HG03139 (cell line): ENCODE measurements around the gene BBS10.
A peak's percentile ranks its signal among the peaks of the same experiment; 100 is the strongest.
"Not testable (repeated sequence)": the region's sequence is repeated elsewhere in the genome, so short reads cannot be mapped to it uniquely, and the experiment has no call there.

Experiments used
- ATAC-seq: cut with Tn5 transposase; IDR thresholded peaks from one replicate; pipeline ENCODE4 v1.9.1; 2021; ENCODE audit not compliant: unreplicated experiment

BBS10 gene

DNA sequence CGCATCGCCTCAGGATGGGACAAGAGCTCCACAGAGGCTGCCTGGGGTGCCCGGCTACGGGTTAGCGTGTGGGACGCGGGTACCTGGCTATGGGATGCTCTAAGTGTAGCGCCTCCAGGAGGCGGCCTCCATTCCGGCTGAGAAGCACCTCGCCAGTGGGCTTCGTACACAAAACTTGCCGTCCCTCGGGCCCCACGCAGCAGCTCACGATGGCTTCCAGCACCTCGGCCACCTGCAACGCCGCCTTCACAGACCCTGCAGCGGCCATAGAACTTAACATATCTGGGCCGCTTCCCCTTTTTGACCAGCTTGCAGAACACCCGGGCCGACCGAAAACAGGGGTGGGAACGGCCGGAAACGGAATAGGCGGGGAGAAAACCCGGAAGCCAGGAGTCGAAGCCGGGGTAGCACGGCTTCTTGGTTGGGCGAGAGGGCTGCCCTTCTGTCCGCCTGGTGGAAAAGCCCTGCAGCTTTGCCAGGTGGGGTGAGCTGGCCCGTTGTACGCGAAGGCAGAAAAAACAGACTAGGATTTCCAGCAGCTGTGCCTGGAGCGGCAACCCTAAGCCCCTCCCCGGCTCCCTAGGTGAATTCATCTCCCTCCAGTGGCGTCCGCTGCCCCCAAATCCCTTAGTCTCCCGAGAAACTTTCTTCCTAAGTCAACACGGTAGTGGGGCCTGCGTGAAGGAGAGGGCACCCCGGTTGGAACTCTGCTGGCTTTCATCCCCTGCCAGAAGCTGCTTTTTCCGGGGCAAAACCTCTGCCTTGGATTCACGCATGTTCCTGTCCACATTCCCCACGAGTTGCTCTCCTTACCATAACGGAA, at the start of gene BBS10:
Gene BBS10, minus strand, starts transcription at position 337 of the 823 bp plus-strand sequence. Its CDS starts 57 bp downstream, at position 280.
- peak; percentile 97 for ATAC-seq

- no peak for ATAC-seq
Measured at GRCh38 chr12:76391461-76391860, 43.2 kb upstream of the BBS10 start.

- no peak for ATAC-seq
Measured at GRCh38 chr12:76387614-76388013, 39.4 kb upstream of the BBS10 start.

DNA sequence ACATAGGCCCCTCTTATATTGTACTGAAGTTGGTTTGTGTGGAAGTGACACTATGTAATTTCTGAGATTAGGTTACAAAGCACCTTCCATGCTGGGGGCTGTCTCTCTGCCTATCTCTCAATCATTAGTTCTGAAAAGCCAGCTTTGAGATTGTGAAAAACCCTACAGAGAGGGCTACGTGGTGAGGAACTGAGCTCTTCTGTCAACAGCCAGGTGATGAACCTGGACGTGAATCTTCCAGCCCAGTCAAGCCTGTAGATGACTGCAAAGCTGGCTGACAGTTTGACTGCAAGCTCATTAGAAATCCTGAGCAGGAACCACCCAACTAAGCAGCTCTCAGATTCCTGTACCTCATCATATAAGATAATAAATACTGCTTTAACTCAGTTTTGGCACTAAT, 36.3 kb upstream of the BBS10 start:
- no peak for ATAC-seq

- no peak for ATAC-seq
Measured at GRCh38 chr12:76383988-76384387, 35.8 kb upstream of the BBS10 start.

GRCh38 chr12:76379261-76379660, 31.0 kb upstream of the BBS10 start:
- no peak for ATAC-seq

DNA sequence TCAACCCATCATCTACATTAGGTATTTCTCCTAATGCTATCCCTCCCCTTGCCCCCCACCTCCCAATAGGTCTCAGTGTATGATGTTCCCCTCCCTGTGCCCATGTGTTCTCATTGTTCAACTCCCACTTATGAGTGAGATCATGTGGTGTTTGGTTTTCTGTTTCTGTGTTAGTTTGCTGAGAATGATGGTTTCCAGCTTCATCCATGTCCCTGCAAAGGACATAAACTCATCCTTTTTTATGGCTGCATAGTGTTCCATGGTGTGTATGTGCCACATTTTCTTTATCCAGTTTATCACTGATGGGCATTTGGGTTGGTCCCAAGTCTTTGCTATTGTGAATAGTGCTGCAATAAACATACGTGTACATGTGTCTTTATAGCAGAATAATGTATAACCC, 28.7 kb upstream of the BBS10 start:
- ATAC-seq, result not testable (repeated sequence)

DNA sequence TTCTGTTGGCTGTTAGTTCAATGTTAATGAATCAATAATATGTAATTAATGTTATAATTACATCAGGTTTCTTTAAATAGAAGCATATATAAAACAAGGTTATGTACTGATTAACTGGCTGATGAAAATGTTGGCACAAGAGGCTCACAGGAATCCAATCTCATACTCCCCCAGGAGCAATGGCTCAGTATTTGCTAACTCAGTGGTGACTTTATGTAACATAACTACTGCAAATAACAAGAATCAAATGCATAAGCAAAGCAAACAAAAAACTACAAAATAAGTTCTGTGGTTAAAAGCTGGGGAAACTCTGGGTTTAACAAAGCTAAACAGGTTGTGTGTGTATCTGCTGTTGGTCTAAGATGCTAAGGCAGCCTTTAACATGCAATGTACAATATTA, 27.7 kb upstream of the BBS10 start:
- ATAC-seq, result no peak

GRCh38 chr12:76375470-76375869, 27.3 kb upstream of the BBS10 start:
- ATAC-seq, result no peak

DNA sequence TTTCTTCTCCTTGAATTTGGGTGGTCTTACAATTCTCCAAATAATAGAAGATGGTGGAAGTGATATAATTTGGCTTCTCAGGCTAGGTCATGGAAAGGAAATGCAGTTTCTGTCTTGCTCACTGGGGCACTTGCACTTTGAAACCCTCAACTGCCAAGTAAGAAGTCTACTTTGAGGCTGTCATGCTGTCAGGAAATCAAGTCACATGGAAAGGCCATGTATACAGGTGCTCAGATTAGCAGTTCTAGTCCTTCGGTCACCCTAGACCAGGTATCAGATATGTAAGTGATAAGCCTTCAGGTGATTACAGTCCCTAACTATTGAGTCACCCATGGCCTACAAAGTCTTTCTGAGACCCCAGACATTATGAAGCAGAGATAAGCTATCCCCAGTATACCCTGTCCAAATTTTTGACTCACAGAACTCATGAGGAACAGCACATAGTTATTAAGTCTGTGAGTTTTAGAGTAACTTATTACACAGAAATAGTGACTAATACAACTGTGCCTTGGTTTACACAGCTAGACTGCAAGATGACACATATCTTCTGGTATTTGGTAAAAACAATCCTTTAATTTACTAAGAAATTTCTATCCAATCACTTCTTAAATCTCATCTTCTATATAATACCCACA, 26.3 kb upstream of the BBS10 start:
- ATAC-seq, result no peak

DNA sequence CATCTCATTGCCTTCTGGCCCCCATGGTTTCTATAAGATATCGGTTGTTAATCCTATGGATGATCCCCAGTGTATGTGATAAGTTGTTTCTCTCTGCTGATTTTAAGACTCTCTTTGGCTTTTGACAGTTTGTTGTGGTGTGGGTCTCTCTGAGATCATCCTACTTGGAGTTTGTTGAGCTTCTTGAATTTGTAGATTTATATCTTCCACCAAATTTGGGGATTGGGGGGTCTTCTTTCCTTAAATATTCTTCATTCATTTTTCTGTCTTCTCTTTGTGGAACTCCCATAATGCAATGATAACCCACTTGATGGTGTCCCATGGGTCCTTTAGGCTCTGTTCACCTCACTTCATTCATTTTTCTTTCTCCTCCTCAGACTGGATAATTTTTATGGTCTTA, 20.0 kb upstream of the BBS10 start:
- ATAC-seq, result no peak

GRCh38 chr12:76366163-76366562, 17.9 kb upstream of the BBS10 start:
- ATAC-seq, result no peak

DNA sequence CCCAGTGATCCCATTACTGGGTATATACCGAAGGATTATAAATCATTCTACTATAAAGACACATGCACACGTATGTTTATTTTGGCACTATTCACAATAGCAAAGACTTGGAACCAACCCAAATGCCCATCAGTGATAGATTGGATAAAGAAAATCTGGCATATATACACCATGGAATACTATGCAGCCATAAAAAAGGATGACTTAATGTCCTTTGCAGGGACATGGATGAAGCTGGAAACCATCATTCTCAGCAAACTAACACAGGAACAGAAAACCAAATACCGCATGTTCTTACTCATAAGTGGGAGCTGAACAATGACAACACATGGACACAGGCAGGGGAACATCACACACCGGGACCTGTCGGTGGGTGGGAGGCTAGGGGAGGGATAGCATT, 15.9 kb upstream of the BBS10 start:
- not testable (repeated sequence) for ATAC-seq

GRCh38 chr12:76360316-76360715, 12.1 kb upstream of the BBS10 start:
- ATAC-seq, result no peak

- ATAC-seq, result no peak
Measured at GRCh38 chr12:76356071-76356470, 7.9 kb upstream of the BBS10 start.

- ATAC-seq, result no peak
Measured at GRCh38 chr12:76346798-76347420, 1.3 kb downstream of the BBS10 start.

DNA sequence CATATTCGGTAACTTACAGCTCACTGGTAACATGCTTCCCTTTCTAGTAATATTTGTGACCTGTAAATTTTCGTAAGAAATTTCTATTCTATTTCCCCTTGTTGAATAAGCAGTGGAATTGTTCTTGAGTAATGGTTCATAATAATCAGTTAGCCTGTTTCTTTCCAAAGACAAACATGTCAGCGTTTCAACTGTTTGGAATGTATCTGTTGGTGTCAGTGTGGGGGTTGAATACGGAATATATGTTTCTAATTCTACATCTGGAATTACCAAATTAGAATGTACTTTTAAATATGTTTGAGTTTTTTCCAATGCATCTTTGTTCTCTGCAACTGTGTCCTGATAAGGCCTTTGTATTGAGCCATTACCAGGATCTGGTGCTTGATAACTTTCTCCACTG, 2.0 kb downstream of the BBS10 start:
- ATAC-seq, result no peak

GRCh38 chr12:76345569-76345968, 2.6 kb downstream of the BBS10 start:
- ATAC-seq, result no peak

GRCh38 chr12:76341436-76342030, 6.7 kb downstream of the BBS10 start:
- no peak for ATAC-seq

GRCh38 chr12:76340680-76341435, 7.4 kb downstream of the BBS10 start:
- ATAC-seq, result no peak

- ATAC-seq, result no peak
Measured at GRCh38 chr12:76337583-76337982, 10.6 kb downstream of the BBS10 start.
